ENCODE data around the gene CD53. TPM values are rescaled to one million over a fixed set of nuclear protein-coding genes. Genes with fewer than 3 reads are reported as not detected.

CD53 gene
- total RNA-seq, 2 experiments from 2014 or later, result 134 to 180 TPM

GRCh38 chr1:110896090-110896489 is 23.1 kb downstream of the CD53 start:
- no peak for TF ChIP-seq CTCF (conservative IDR thresholded peaks at IDR 0.05; ENCODE audit: low read length)
- no peak for TF ChIP-seq EZH2phosphoT487 (IDR thresholded peaks at IDR 0.05; ENCODE audit: borderline replicate concordance, low read depth, low read length)
- Histone ChIP-seq H2AFZ (ENCODE audit: low read length) (no peak overlapping the region), H3K4me1 (ENCODE audit: insufficient read depth, low read length, poor library complexity, severe bottlenecking) (peaks cover 29% of the 10 kb centered on the region), H4K20me1 (ENCODE audit: insufficient read depth, low read length) (no peaks in the 10 kb centered on the region), H3K9me2 (ENCODE audit: insufficient read depth, low read length) (no peaks in the 10 kb centered on the region), H3K36me3 (ENCODE audit: insufficient read depth, low read length) (peaks cover 95% of the 10 kb centered on the region), H3K79me2 (ENCODE audit: insufficient read depth, low read depth, low read length) (peaks cover under 1% of the 10 kb centered on the region; the same call in 1 of the 2 replicates), H3K4me2 (ENCODE audit: low read length) (no peak overlapping the region), H3K9me3 (ENCODE audit: low read length) (no peaks in the 10 kb centered on the region), H3K27ac (ENCODE audit: low read depth, low read length, poor library complexity, severe bottlenecking) (no peak overlapping the region), H3K4me3 (ENCODE audit: low read depth, low read length, poor library complexity, severe bottlenecking) (no peak overlapping the region)
- ChIA-PET POLR2A (no interaction called here), CTCF (ENCODE audit: unreplicated experiment) (no interaction called here)
- DNase-seq (ENCODE audit: low spot score), result no peak
- intact Hi-C loops (cut with micrococcal nuclease; ENCODE audit: unreplicated experiment), result no loop called here
- no TSS peak for BruUV-seq (replicated peaks)

GRCh38 chr1:110897681-110898080 is 24.7 kb downstream of the CD53 start:
- no peak for DNase-seq (ENCODE audit: low spot score)
- Histone ChIP-seq H3K36me3 (ENCODE audit: insufficient read depth, low read length) (peaks cover 82% of the 10 kb centered on the region), H3K79me2 (ENCODE audit: insufficient read depth, low read depth, low read length) (no peaks in the 10 kb centered on the region), H3K4me1 (ENCODE audit: insufficient read depth, low read length, poor library complexity, severe bottlenecking) (peaks cover 29% of the 10 kb centered on the region), H3K27ac (ENCODE audit: low read depth, low read length, poor library complexity, severe bottlenecking) (no peak overlapping the region), H3K4me3 (ENCODE audit: low read depth, low read length, poor library complexity, severe bottlenecking) (no peak overlapping the region), H2AFZ (ENCODE audit: low read length) (no peak overlapping the region), H3K4me2 (ENCODE audit: low read length) (no peak overlapping the region), H3K9me3 (ENCODE audit: low read length) (no peaks in the 10 kb centered on the region), H4K20me1 (ENCODE audit: insufficient read depth, low read length) (no peaks in the 10 kb centered on the region), H3K9me2 (ENCODE audit: insufficient read depth, low read length) (no peaks in the 10 kb centered on the region)
- CTCF ChIA-PET (ENCODE audit: unreplicated experiment), result no interaction called here
- POLR2A ChIA-PET, result interaction anchor here (0.6 to 0.7 kb wide), 2 partner anchors 94 to 415 kb away, joined by 3 to 4 read pairs; no protein-coding TSS in a partner anchor
- intact Hi-C loops (cut with micrococcal nuclease; ENCODE audit: unreplicated experiment), result no loop called here
- TF ChIP-seq EZH2phosphoT487 (IDR thresholded peaks at IDR 0.05; ENCODE audit: borderline replicate concordance, low read depth, low read length) (no peak), CTCF (conservative IDR thresholded peaks at IDR 0.05; ENCODE audit: low read length) (no peak)
- no TSS peak for BruUV-seq (replicated peaks)

GRCh38 chr1:110898734-110899457 is 25.9 kb downstream of the CD53 start:
- CTCF ChIA-PET (ENCODE audit: unreplicated experiment), result no interaction called here
- no peaks in the 10 kb centered on the region for H4K20me1 ChIP-seq (ENCODE audit: insufficient read depth, low read length)
- no peak overlapping the region for H3K27ac ChIP-seq (ENCODE audit: low read depth, low read length, poor library complexity, severe bottlenecking)
- no peaks in the 10 kb centered on the region for H3K9me2 ChIP-seq (ENCODE audit: insufficient read depth, low read length)
- H3K9me3 ChIP-seq (ENCODE audit: low read length), result no peaks in the 10 kb centered on the region
- H3K36me3 ChIP-seq (ENCODE audit: insufficient read depth, low read length), result peaks cover 73% of the 10 kb centered on the region
- no peak for TF ChIP-seq CTCF (conservative IDR thresholded peaks at IDR 0.05; ENCODE audit: low read length)
- TF ChIP-seq EZH2phosphoT487 (IDR thresholded peaks at IDR 0.05; ENCODE audit: borderline replicate concordance, low read depth, low read length), result no peak
- intact Hi-C loops (cut with micrococcal nuclease; ENCODE audit: unreplicated experiment), result no loop called here
- no peak overlapping the region for H3K4me2 ChIP-seq (ENCODE audit: low read length)
- no peak overlapping the region for H3K4me3 ChIP-seq (ENCODE audit: low read depth, low read length, poor library complexity, severe bottlenecking)
- no peaks in the 10 kb centered on the region for H3K79me2 ChIP-seq (ENCODE audit: insufficient read depth, low read depth, low read length)
- BruUV-seq (replicated peaks), result no TSS peak
- POLR2A ChIA-PET, result interaction anchor here (0.7 kb wide), 2 partner anchors 38 to 262 kb away, joined by 4 read pairs; no protein-coding TSS in a partner anchor
- DNase-seq (ENCODE audit: low spot score), result no peak
- no peak overlapping the region for H2AFZ ChIP-seq (ENCODE audit: low read length)
- H3K4me1 ChIP-seq (ENCODE audit: insufficient read depth, low read length, poor library complexity, severe bottlenecking), result peaks cover 24% of the 10 kb centered on the region
